HG03457 (cell line): Measurements from ENCODE around the gene RAB7B.

Source experiments
- ATAC-seq: cut with Tn5 transposase; IDR thresholded peaks from one replicate; pipeline ENCODE4 v1.9.1; 2021; ENCODE audit warnings: moderate number of reproducible peaks; ENCODE audit not compliant: unreplicated experiment

The RAB7B gene

GRCh38 chr1:205950826-205951549 lies 52.2 kb downstream of the RAB7B start:
- ATAC-seq, result no peak

DNA sequence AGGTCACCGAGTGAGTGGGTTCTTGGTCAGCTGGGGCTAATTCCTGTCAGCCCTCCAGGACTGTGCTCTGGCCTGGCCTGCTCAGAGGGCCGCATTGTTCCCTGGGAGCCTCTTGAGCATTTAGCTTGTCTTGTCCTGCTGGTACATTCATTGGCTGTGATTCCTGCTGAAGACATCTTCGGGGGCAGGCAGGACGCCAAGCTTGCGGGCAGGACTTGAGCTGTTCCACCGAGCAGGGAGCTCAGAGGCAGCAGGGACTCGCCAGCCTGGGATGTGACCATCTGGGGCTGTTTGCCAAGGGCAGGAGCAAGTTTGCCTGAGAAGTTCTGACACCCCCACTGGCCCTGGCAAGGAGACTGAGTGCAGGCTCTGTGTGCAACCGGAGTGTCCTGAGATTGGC lies 52.9 kb downstream of the RAB7B start:
- ATAC-seq, result no peak

GRCh38 chr1:205949753-205950152 lies 53.4 kb downstream of the RAB7B start:
- ATAC-seq, result no peak

GRCh38 chr1:205948886-205949285 lies 54.3 kb downstream of the RAB7B start:
- ATAC-seq, result no peak

DNA sequence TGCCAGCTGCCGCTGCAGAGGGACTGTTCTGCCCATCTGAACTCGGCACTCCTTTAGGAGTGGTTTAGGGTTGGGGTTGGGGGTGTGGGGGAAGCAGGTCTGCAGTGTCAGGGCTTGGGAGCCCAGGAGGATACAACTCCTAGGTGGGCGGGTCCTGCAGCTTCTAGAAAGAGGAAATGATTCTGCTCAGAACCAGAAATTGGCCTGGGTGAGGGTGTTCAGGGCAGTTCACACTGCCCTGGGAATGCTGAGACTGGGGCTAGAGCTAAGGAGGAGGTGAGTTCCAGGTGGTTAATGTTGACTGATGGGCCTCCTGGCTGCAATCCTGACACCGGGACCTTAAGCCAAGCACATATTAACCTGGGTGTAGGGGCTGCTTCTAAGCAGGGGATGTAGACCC lies 55.2 kb downstream of the RAB7B start:
- no peak for ATAC-seq

GRCh38 chr1:205947024-205947423 lies 56.2 kb downstream of the RAB7B start:
- no peak for ATAC-seq

DNA sequence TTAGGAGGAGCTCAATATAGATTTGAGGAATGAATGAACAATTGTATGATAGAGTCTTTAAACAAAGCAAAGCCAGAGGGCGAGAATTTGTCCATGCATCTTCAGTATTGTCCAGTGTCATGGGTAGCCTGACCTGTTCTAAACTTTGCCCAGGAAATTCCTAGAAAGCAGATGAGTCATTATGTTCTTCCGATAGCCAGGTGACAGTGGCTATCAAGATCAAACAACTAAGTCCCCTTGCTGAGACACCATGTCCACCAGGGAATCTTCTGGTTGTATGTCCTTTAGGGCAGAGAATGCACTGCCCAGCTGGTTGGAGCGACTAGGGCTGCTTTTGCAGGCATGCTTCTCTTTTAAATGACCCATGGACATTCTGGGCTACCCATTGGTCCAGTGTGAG lies 58.1 kb downstream of the RAB7B start:
- no peak for ATAC-seq

GRCh38 chr1:205944525-205944924 lies 58.7 kb downstream of the RAB7B start:
- ATAC-seq, result no peak

GRCh38 chr1:205943245-205943644 lies 60.0 kb downstream of the RAB7B start, which contains the start of gene SLC26A9:
Gene SLC26A9 (minus strand): TSS chr1:205943456. CDS start chr1:205935820, 7,636 bp downstream.
- ATAC-seq, result no peak

DNA sequence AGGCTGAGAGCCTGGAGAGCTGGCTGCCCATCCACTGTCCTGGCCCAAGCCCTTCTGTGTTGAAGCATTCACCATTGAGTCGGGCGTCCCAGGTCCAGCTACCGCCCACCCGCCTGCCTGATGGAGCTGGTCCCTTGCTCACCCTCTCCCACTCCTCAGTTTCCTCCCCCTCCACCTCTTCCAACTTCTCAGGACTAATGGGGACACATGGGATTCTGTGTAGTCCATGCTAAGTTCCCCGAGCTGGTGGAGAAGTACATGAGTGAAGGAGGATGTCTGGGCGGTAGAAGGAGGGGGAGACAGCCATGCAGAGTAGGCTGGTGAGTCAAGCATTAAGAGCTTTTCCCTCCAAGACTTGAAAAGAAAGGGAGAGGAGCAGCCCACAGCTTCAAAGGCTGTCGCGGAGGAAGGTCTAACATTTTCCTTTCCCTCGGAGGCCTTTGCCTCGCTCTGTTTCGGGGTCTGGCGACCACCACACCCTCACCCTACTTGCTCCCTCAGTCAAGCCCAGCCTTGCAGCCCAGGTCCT lies 60.5 kb downstream of the RAB7B start:
- no peak for ATAC-seq

GRCh38 chr1:205940710-205941109 lies 62.5 kb downstream of the RAB7B start:
- ATAC-seq, result no peak

GRCh38 chr1:205939690-205940330 lies 63.4 kb downstream of the RAB7B start:
- no peak for ATAC-seq

- no peak for ATAC-seq
Measured at GRCh38 chr1:205938682-205939081, 64.5 kb downstream of the RAB7B start.

DNA sequence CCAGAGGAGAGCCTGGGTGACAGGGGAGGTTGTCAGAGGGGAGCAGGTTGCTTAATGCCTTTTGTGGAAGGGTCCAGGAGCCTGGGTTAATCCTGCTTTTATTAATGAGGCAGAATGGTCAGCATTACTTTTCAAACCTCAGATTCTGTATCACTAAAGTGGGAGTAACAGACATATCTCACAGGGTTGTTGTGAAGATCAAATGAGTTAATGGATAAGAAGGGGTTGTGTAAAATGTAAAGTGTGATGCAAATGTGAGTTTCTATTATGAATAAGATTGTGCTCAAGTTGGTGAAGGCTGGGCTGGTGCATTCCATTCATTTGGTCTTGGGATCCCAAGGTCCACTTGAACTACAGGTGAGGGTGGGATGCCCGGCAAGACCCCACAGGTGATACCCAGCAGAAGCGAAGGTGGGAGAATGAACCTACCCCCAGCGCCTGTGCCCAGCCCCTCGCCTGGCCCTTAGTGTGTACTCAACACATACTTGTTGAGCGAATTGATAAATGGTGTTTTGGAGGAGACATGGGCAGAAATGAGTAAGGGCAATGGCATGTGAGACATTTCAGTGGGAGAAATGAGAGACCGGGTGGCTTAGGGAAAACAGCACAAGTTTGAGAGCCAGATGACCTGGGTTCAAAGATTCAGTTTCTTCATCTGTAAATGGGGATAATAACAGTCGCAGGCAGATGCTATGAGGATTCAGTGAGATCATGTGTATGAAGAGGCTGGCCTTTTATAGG lies 66.2 kb downstream of the RAB7B start:
- no peak for ATAC-seq

DNA sequence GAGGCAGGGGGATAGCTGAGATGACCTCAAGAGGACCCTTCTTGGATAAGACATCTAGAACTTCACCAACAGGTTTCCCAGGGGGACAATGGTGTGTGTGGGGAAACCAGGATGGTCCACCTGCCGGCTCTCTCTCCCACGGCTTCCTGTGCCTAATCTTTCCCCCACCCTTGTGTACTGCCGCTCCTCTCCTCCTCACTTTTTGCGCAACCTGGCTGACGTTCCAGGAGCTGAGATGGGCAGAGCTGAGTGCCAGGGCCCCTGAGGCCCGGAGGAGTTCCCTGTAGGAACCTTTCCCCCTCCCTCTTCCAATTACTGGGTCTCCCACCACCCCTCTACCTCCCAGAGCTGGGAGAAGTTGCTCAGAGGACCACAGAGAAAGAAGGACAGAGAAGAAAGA lies 66.9 kb downstream of the RAB7B start:
- ATAC-seq, result no peak

GRCh38 chr1:205935869-205936268 lies 67.3 kb downstream of the RAB7B start:
- no peak for ATAC-seq

DNA sequence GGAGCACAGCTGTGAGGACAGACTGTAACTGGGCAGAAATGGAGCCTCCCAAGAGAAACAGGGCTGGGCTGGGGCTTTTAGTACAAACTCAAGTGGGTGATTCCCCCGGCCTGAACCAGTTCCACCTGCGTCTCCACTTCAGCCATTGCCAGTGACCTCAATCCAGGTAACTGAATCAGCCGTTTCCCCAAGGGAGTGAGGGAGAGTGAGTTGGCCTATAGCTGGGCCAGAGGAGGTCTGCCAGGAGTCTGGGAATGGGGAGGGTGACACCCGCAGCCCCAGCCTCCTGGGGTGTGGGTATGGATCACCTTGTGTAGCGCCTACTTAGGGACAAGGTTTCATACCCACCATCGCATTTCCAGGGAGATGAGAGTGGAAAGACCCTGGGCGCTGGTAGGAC lies 68.4 kb downstream of the RAB7B start:
- no peak for ATAC-seq

- ATAC-seq, result no peak
Measured at GRCh38 chr1:205933671-205934618, 69.2 kb downstream of the RAB7B start.

DNA sequence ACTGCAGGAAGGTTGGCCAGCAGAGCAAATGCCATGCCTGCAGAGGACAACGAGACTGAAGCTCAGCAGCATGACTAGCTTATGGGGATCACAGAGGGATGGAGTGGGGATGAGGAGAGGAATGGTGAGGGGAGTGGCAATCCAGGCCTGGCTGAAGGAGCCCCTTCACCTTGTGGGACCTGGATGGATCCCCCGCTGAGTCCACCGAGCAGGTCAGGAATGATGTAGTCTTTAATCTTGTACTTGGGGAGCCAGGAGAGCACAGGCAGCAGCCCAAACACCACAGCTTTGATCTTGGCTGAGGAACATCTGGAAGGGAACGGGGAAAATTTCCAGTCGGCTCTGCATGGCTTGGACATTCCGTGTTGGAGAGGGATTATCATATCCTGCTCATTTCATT lies 70.4 kb downstream of the RAB7B start:
- no peak for ATAC-seq

DNA sequence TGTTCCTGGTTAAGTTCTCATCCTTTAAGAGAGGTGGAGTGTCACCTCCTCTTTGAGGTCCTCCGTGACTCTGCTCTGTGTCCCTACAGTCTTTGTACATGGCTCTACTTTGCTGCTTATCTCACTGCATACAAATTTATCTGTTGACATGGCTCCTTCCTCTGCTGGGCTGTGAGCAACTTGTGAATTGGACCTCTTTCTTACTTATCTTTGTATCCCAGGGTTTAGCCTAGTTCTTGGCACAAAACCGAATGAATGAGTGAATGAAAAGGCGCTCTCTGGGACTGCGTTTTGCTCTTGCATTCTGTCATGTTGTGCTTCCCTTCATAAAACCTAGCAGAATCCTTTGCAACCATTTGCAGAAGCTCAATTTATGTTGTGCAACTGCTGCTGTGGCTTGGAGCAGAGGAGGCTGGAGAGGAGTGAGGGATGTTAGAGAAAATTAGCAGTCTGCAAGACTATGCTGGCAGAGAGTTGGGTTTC lies 72.4 kb downstream of the RAB7B start:
- no peak for ATAC-seq
